H9 (cell line): ENCODE data around the gene ABCD3. TPM values are rescaled to one million over a fixed set of nuclear protein-coding genes. Genes with fewer than 3 reads are reported as not detected.

Source experiments
- DNase-seq: peaks from one replicate; pipeline ENCODE4 v3.0.0-alpha.2; 2017
- H2AFZ ChIP-seq: one replicate; pipeline ENCODE4 v1.6.1; 2013; ENCODE audit warnings: mild to moderate bottlenecking, low read length, control low read depth, moderate library complexity
- H2AK5ac ChIP-seq: 2 replicates; pipeline ENCODE4 v1.6.1; 2013; ENCODE audit warnings: low read length, control low read depth, mixed read lengths; ENCODE audit not compliant: insufficient read length
- H2BK120ac ChIP-seq: one replicate; pipeline ENCODE4 v1.6.1; 2013; ENCODE audit warnings: low read depth, mild to moderate bottlenecking, low read length, control low read depth, inconsistent platforms; ENCODE audit not compliant: poor library complexity, severe bottlenecking
- H2BK12ac ChIP-seq: 2 replicates; pipeline ENCODE4 v1.6.1; 2013; ENCODE audit warnings: low read length, control low read depth, mixed read lengths, low read depth; ENCODE audit not compliant: insufficient read length
- H2BK15ac ChIP-seq: 2 replicates; pipeline ENCODE4 v1.6.1; 2013; ENCODE audit warnings: low read depth, low read length, control low read depth
- H2BK20ac ChIP-seq: one replicate; pipeline ENCODE4 v1.6.1; 2013; ENCODE audit warnings: low read depth, mild to moderate bottlenecking, low read length, control low read depth, inconsistent platforms; ENCODE audit not compliant: poor library complexity, severe bottlenecking
- H2BK5ac ChIP-seq: 2 replicates; pipeline ENCODE4 v1.6.1; 2013; ENCODE audit warnings: low read length, control low read depth, mixed read lengths; ENCODE audit not compliant: insufficient read length
- H3K14ac ChIP-seq: 2 replicates; pipeline ENCODE4 v1.6.1; 2013; ENCODE audit warnings: low read length, control low read depth; ENCODE audit not compliant: insufficient read depth
- H3K18ac ChIP-seq: 2 replicates; pipeline ENCODE4 v1.6.1; 2013; ENCODE audit warnings: low read depth, mild to moderate bottlenecking, mixed read lengths, low read length, control low read depth; ENCODE audit not compliant: insufficient read length
- H3K23ac ChIP-seq: 2 replicates; pipeline ENCODE4 v1.6.1; 2013; ENCODE audit warnings: low read length, control low read depth, mixed read lengths, low read depth; ENCODE audit not compliant: insufficient read length
- H3K23me2 ChIP-seq: 2 replicates; pipeline ENCODE4 v1.6.1; 2013; ENCODE audit warnings: low read depth, mild to moderate bottlenecking, mixed read lengths, low read length, control low read depth; ENCODE audit not compliant: insufficient read length, poor library complexity, severe bottlenecking
- H3K27ac ChIP-seq: 2 replicates; pipeline ENCODE4 v1.5.1; 2013; ENCODE audit warnings: low read length, control low read depth, mixed read lengths, low read depth; ENCODE audit not compliant: insufficient read length
- H3K27me3 ChIP-seq: 2 replicates; pipeline ENCODE4 v1.6.1; 2013; ENCODE audit warnings: low read length, control low read depth, inconsistent platforms; ENCODE audit not compliant: insufficient read depth
- H3K4ac ChIP-seq: 2 replicates; pipeline ENCODE4 v1.6.1; 2013; ENCODE audit warnings: low read depth, mild to moderate bottlenecking, control low read depth, inconsistent platforms, low read length, moderate library complexity
- H3K4me1 ChIP-seq: 2 replicates; pipeline ENCODE4 v1.6.1; 2013; ENCODE audit warnings: low read length, control low read depth, inconsistent platforms; ENCODE audit not compliant: insufficient read depth
- H3K4me2 ChIP-seq: 2 replicates; pipeline ENCODE4 v1.6.1; 2013; ENCODE audit warnings: low read length, control low read depth, mixed read lengths; ENCODE audit not compliant: insufficient read length, insufficient read depth
- H3K56ac ChIP-seq: 2 replicates; pipeline ENCODE4 v1.6.1; 2013; ENCODE audit warnings: low read depth, mild to moderate bottlenecking, mixed read lengths, low read length, control low read depth; ENCODE audit not compliant: insufficient read length
- H3K79me1 ChIP-seq: 2 replicates; pipeline ENCODE4 v1.6.1; 2013; ENCODE audit warnings: low read depth, mild to moderate bottlenecking, moderate library complexity, low read length, control low read depth, inconsistent platforms; ENCODE audit not compliant: insufficient read depth, poor library complexity, severe bottlenecking
- H3K79me2 ChIP-seq: 2 replicates; pipeline ENCODE4 v1.6.1; 2013; ENCODE audit warnings: low read length, control low read depth, inconsistent platforms; ENCODE audit not compliant: insufficient read depth
- H3K9ac ChIP-seq: 2 replicates; pipeline ENCODE4 v1.6.1; 2013; ENCODE audit warnings: low read length, control low read depth, mixed read lengths; ENCODE audit not compliant: insufficient read length; ENCODE audit errors: extremely low read depth
- H3K9me3 ChIP-seq: one replicate; pipeline ENCODE4 v1.6.1; 2013; ENCODE audit warnings: low read depth, low read length, inconsistent platforms; ENCODE audit not compliant: control insufficient read depth
- H3T11ph ChIP-seq: one replicate; pipeline ENCODE4 v1.6.1; 2013; ENCODE audit warnings: mild to moderate bottlenecking, low read length, control low read depth, inconsistent platforms
- H4K20me1 ChIP-seq: one replicate; pipeline ENCODE4 v1.6.1; 2013; ENCODE audit not compliant: control insufficient read depth, insufficient read length, insufficient read depth
- H4K5ac ChIP-seq: 2 replicates; pipeline ENCODE4 v1.6.1; 2013; ENCODE audit warnings: low read depth, mild to moderate bottlenecking, mixed read lengths, low read length, control low read depth; ENCODE audit not compliant: insufficient read length
- H4K8ac ChIP-seq: replicated peaks from 2 replicates; pipeline ENCODE4 v1.6.1; 2013; ENCODE audit warnings: low read length, control low read depth, mixed read lengths, low read depth; ENCODE audit not compliant: insufficient read length
- H4K91ac ChIP-seq: 2 replicates; pipeline ENCODE4 v1.6.1; 2013; ENCODE audit warnings: low read depth, mild to moderate bottlenecking, moderate library complexity, mixed read lengths, low read length, control low read depth; ENCODE audit not compliant: insufficient read length
- H3K27ac Mint-ChIP-seq, 3 experiments: 2 replicates in 2 of 3; 3 replicates in 1 of 3; pipeline ENCODE4 v1.8.0; 2020 to 2021; ENCODE audit warnings: mixed read lengths in 3 of 3, mild to moderate bottlenecking in 1 of 3, moderate library complexity in 1 of 3
- H3K27me3 Mint-ChIP-seq: 2 replicates; pipeline ENCODE4 v1.8.0; 2021; ENCODE audit warnings: low read depth, mild to moderate bottlenecking, moderate library complexity, mixed read lengths
- H3K36me3 Mint-ChIP-seq, 3 experiments: 2 replicates in 2 of 3; 3 replicates in 1 of 3; pipeline ENCODE4 v1.8.0; 2020 to 2021; ENCODE audit warnings: low read depth in 3 of 3, mixed read lengths in 3 of 3; ENCODE audit not compliant: insufficient read depth in 1 of 3
- H3K4me1 Mint-ChIP-seq, 2 experiments: 2 replicates each; pipeline ENCODE4 v1.8.0; 2020; ENCODE audit warnings: mixed read lengths in 2 of 2
- H3K4me3 Mint-ChIP-seq, 2 experiments: 2 replicates in 1 of 2; 3 replicates in 1 of 2; pipeline ENCODE4 v1.8.0; 2020 to 2021; ENCODE audit warnings: mild to moderate bottlenecking in 2 of 2, mixed read lengths in 2 of 2, moderate library complexity in 1 of 2
- H3K9me3 Mint-ChIP-seq, 2 experiments: 2 replicates in 1 of 2; 3 replicates in 1 of 2; pipeline ENCODE4 v1.8.0; 2020; ENCODE audit warnings: mild to moderate bottlenecking in 2 of 2, mixed read lengths in 2 of 2, moderate library complexity in 1 of 2
- CTCF ChIP-seq: fragments of 200-600 bp; sonication (generic); conservative IDR thresholded peaks from 3 replicates; pipeline ENCODE4 v1.8.0; 2021; ENCODE audit warnings: antibody characterized with exemption, mild to moderate bottlenecking
- WGBS: extraction: QIAGEN DNeasy Blood & Tissue Kit; methylation state at CpG from one replicate; pipeline ENCODE4 v1.1.7; 2013; ENCODE audit warnings: missing lambda C conversion rate, low lambda C conversion rate, mixed read lengths; ENCODE audit not compliant: insufficient read length; ENCODE audit errors: extremely low coverage; 5-methylcytosine and 5-hydroxymethylcytosine counted together
- total RNA-seq: library from RNA; stranded (reverse); gene quantifications from 2 replicates; pipeline ENCODE4 v1.2.1, GENCODE V29; 2021

ABCD3 gene
- total RNA-seq, 1 experiment from 2014 or later = 32.0 TPM

- Histone ChIP-seq H2BK120ac (no peak overlapping the region), H4K5ac (no peak overlapping the region), H2BK20ac (no peak overlapping the region), H4K8ac (no peak overlapping the region), H4K91ac (no peak overlapping the region), H3K14ac (no peak overlapping the region), H3T11ph (no peak overlapping the region), H3K4me2 (no peak overlapping the region), H3K23ac (no peak overlapping the region), H2BK5ac (no peak overlapping the region), H2AK5ac (no peak overlapping the region), H3K56ac (no peak overlapping the region), H3K23me2 (peaks cover 4% of the 10 kb centered on the region), H3K4ac (no peak overlapping the region), H3K4me1 (no peaks in the 10 kb centered on the region), H2BK12ac (no peak overlapping the region), H3K18ac (no peak overlapping the region), H3K9ac (no peak overlapping the region), H3K9me3 (no peaks in the 10 kb centered on the region), H3K79me2 (no peaks in the 10 kb centered on the region), H3K27me3 (no peaks in the 10 kb centered on the region), H2AFZ (no peak overlapping the region), H3K79me1 (no peaks in the 10 kb centered on the region), H4K20me1 (no peaks in the 10 kb centered on the region), H3K27ac (no peak overlapping the region), H2BK15ac (no peak overlapping the region)
- no peak for DNase-seq
- H3K9me3 Mint-ChIP-seq = peaks cover 3 to 5% of the 10 kb centered on the region in 2 experiments; a peak in 3 of 5 replicates
- no peaks in the 10 kb centered on the region for H3K27me3 Mint-ChIP-seq
- no peak for TF ChIP-seq CTCF
- peaks cover 0 to 6% (median 0%) of the 10 kb centered on the region in 3 experiments; a peak in 2 of 7 replicates for H3K36me3 Mint-ChIP-seq
- peaks cover 0 to 8% of the 10 kb centered on the region in 2 experiments; a peak in 3 of 4 replicates for H3K4me1 Mint-ChIP-seq
- no peak overlapping the region; a peak in 1 of 7 replicates for H3K27ac Mint-ChIP-seq
- H3K4me3 Mint-ChIP-seq = no peak overlapping the region
- WGBS = no CpG with 5 or more reads among the region's 1 CpG
These were observed 142.1 kb downstream of the ABCD3 start for GRCh38 chr1:94560333-94560732.
